Heart left ventricle (tissue), 16 donors: ENCODE data around the gene MARCHF3. TPM values are rescaled to one million over a fixed set of nuclear protein-coding genes. Genes with fewer than 3 reads are reported as not detected.

ENCODE experiments used
- ATAC-seq, 4 donors: fragments of 200-7000 bp; cut with Tn5 transposase; one replicate each; pipeline ENCODE4 v1.9.1; 2020 to 2022; ENCODE audit warnings: moderate library complexity in 4 of 4, mild to moderate bottlenecking in 3 of 4, moderate number of reproducible peaks in 1 of 4
- DNase-seq, 5 donors: peaks; one replicate each; pipeline ENCODE4 v3.0.0-alpha.2; 2020
- H3K27ac ChIP-seq, 12 donors: fragments of 200-600 bp; sonication (generic) in 4 of 12; one replicate each; pipeline versions ENCODE4 v1.5.0 to v1.8.0; 2016 to 2022; ENCODE audit warnings: mild to moderate bottlenecking in 2 of 12
- H3K27me3 ChIP-seq, 9 donors: fragments of 200-600 bp; sonication (generic) in 2 of 9; one replicate each; pipeline versions ENCODE4 v1.5.1 to v1.8.0; 2016 to 2022; ENCODE audit warnings: mild to moderate bottlenecking in 3 of 9
- H3K36me3 ChIP-seq, 9 donors: fragments of 200-600 bp; sonication (generic) in 2 of 9; one replicate each; pipeline versions ENCODE4 v1.5.0 to v1.8.0; 2018 to 2022; ENCODE audit warnings: mild to moderate bottlenecking in 2 of 9
- H3K4me1 ChIP-seq, 12 donors: fragments of 200-600 bp; sonication (generic) in 4 of 12; one replicate each; pipeline versions ENCODE4 v1.5.0 to v1.8.0; 2016 to 2022; ENCODE audit warnings: mild to moderate bottlenecking in 3 of 12
- H3K4me3 ChIP-seq, 12 donors: fragments of 200-600 bp; sonication (generic) in 4 of 12; one replicate each; pipeline versions ENCODE4 v1.5.0 to v1.8.0; 2017 to 2022; ENCODE audit warnings: mild to moderate bottlenecking in 9 of 12, moderate library complexity in 4 of 12
- H3K9me3 ChIP-seq, 12 donors: fragments of 200-600 bp; sonication (generic) in 4 of 12; one replicate each; pipeline versions ENCODE4 v1.5.0 to v1.8.0; 2016 to 2022; ENCODE audit warnings: mild to moderate bottlenecking in 1 of 12
- CTCF ChIP-seq, 12 donors: fragments of 200-600 bp; sonication (generic) in 4 of 12; IDR thresholded peaks; one replicate each; pipeline versions ENCODE4 v1.5.0 to v1.8.0; 2018 to 2022; ENCODE audit warnings: antibody characterized with exemption in 12 of 12, mild to moderate bottlenecking in 5 of 12
- POLR2A ChIP-seq, 2 donors: fragments of 450-650 bp; IDR thresholded peaks; one replicate each; pipeline ENCODE4 v1.6.1; 2017; ENCODE audit warnings: antibody characterized with exemption in 2 of 2, mild to moderate bottlenecking in 2 of 2, moderate library complexity in 2 of 2
- WGBS, 4 donors: extraction: QIAGEN DNeasy Blood & Tissue Kit in 2 of 4; methylation state at CpG; one replicate each; pipeline versions ENCODE4 v1.1.5 to v1.1.7; 2013 to 2018; 5-methylcytosine and 5-hydroxymethylcytosine counted together
- intact Hi-C, 10 donors: fragments of 100-400 bp; cut with DNase I; formaldehyde crosslinking; loops; one replicate each; pipeline versions ENCODE4 v1.11.1 to v1.14.2; 2022
- polyA plus RNA-seq, 2 donors: library from polyadenylated mRNA; stranded (reverse); fragments of 200-250 nt; gene quantifications; one replicate each; pipeline ENCODE4 v1.2.3, GENCODE V29; 2013
- total RNA-seq, 9 donors: library from RNA; depleted of rRNA in 2 of 9; stranded (reverse); fragments of >200 nt in 2 of 9; fragmentation: NEBNext Ultra II Directional in 3 of 9; extraction: Animal tissue kit (Norgen Biotek cat#: 25700) in 3 of 9; gene quantifications; one replicate each; pipeline versions ENCODE4 v1.1.0 to v1.2.4, GENCODE V29; 2016 to 2023
- donor health status: ischemic (EF 13 %, LVEDD 7.1; RV severe dilation, severe dysfunction).
- donor health status: healthy with polysubstance abuse.
- donor health status: DM: no; HTN: yes; CAD: no.
- donor health status: DM: no; HTN: no; CAD: no.
- donor health status: ischemic (EF 25% LVEDD 6.9; RV normal size, moderate dysfunction).
- donor health status: ischemic (EF 25% LVEDD 5.7; RV mildly dilated, moderate dysfunction).
- donor health status: healthy.
- donor health status: DM: yes; HTN: yes; CAD: no.
- donor health status: ischemic (EF 35%, LVEDD 5.7; RV mildly dilated, moderate dysfunction).
- donor health status: nonischemic (EF 11% LVEDD 7.7; RV severe dilation, severe dysfunction).
- donor health status: DM: yes; HTN: yes; CAD: no.
- donor health status: PGD.
- donor health status: ischemic (EF 29% LVEDD 5.4; RV normal size, mild dysfunction).
- donor health status: nonischemic (EF 23%, LVEDD 6.1; RV moderate dilation, normal function).

Gene MARCHF3
- total and polyA plus RNA-seq, 11 donors, result 9.9 to 113 (median 38.0) TPM

- H3K27ac ChIP-seq, result no peak overlapping the region
- ATAC-seq, result no peak
- no peak for TF ChIP-seq CTCF (IDR thresholded peaks at IDR 0.05)
- no peak for TF ChIP-seq POLR2A (IDR thresholded peaks at IDR 0.05)
- no peak overlapping the region for H3K4me3 ChIP-seq
- peaks cover 0 to 38% (median 8%) of the 10 kb centered on the region in 12 donors for H3K4me1 ChIP-seq
- no peaks in the 10 kb centered on the region for H3K27me3 ChIP-seq
- no peaks in the 10 kb centered on the region for H3K9me3 ChIP-seq
- DNase-seq, result no peak
- intact Hi-C loops, result no loop called here
- WGBS, 4 donors, result 74 to 83% (median 77%) methylated on average over 3 of the region's 3 CpGs
- H3K36me3 ChIP-seq, result no peaks in the 10 kb centered on the region
These were observed 102.3 kb downstream of the MARCHF3 start for GRCh38 chr5:126928041-126928440.

- ATAC-seq, result peak in 1 of 4 donors; percentile 39
- no peak for TF ChIP-seq POLR2A (IDR thresholded peaks at IDR 0.05)
- no peak for TF ChIP-seq CTCF (IDR thresholded peaks at IDR 0.05)
- Histone ChIP-seq H3K27me3 (no peaks in the 10 kb centered on the region), H3K36me3 (no peaks in the 10 kb centered on the region), H3K4me3 (no peak overlapping the region), H3K9me3 (no peaks in the 10 kb centered on the region), H3K4me1 (peaks cover 0 to 39% (median 5%) of the 10 kb centered on the region in 12 donors), H3K27ac (no peak overlapping the region)
- DNase-seq, result no peak
- intact Hi-C loops, result no loop called here
- 26 to 40% (median 35%) methylated on average over 1 of the region's 1 CpG for WGBS, 4 donors
These were observed 102.9 kb downstream of the MARCHF3 start for GRCh38 chr5:126927429-126927828.

- no peaks in the 10 kb centered on the region for H3K36me3 ChIP-seq
- TF ChIP-seq POLR2A (IDR thresholded peaks at IDR 0.05), result no peak
- TF ChIP-seq CTCF (IDR thresholded peaks at IDR 0.05), result no peak
- H3K27me3 ChIP-seq, result no peaks in the 10 kb centered on the region
- 46 to 51% (median 48%) methylated on average over 2 of the region's 2 CpGs for WGBS, 4 donors
- H3K4me1 ChIP-seq, result peaks cover 3 to 41% (median 10%) of the 10 kb centered on the region in 12 donors
- H3K27ac ChIP-seq, result no peak overlapping the region
- H3K4me3 ChIP-seq, result no peak overlapping the region
- ATAC-seq (no peak), DNase-seq (no peak)
- no peaks in the 10 kb centered on the region for H3K9me3 ChIP-seq
- intact Hi-C loops, result no loop called here
These were observed 104.2 kb downstream of the MARCHF3 start for GRCh38 chr5:126926187-126926586.

GRCh38 chr5:126925482-126925881 lies 104.9 kb downstream of the MARCHF3 start:
- Histone ChIP-seq H3K4me1 (peaks cover 4 to 41% (median 16%) of the 10 kb centered on the region in 12 donors), H3K4me3 (no peak overlapping the region), H3K36me3 (no peaks in the 10 kb centered on the region), H3K27me3 (no peaks in the 10 kb centered on the region), H3K9me3 (no peaks in the 10 kb centered on the region), H3K27ac (no peak overlapping the region)
- intact Hi-C loops, result no loop called here
- 55 to 79% (median 68%) methylated on average over 3 of the region's 3 CpGs for WGBS, 4 donors
- ATAC-seq (no peak), DNase-seq (no peak)
- no peak for TF ChIP-seq CTCF (IDR thresholded peaks at IDR 0.05)
